HG02938 (cell line): ENCODE measurements around the gene CFD.
"Not testable (repeated sequence)": the region's sequence is repeated elsewhere in the genome, so short reads cannot be mapped to it uniquely, and the experiment has no call there.

Source experiments
- ATAC-seq: cut with Tn5 transposase; IDR thresholded peaks from one replicate; pipeline ENCODE4 v1.9.1; 2021; ENCODE audit warnings: mild to moderate bottlenecking, moderate library complexity; ENCODE audit not compliant: unreplicated experiment

The CFD gene

DNA sequence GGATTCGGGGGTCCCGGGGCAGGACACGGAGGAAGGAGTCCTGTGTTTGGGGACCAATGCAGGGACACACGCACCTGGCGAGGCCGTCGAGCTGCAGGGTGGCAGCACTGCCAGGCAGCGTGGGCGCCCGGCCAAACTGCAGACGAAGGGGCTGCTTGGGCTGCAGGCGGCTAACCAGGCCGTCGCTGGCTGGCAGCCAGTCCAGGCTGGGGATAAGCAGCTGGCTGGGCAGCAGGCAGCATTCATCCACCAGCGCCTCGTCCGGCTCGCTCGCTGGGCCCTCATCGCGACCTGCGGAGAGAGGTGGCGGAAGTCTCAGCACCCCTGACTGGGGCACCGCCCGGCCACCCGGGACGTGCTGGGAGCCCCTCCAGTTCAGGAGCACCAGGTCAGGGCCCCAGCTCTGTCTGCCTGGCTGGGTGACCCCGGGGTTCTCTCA lies 11.5 kb downstream of the CFD start:
- ATAC-seq = no peak

DNA sequence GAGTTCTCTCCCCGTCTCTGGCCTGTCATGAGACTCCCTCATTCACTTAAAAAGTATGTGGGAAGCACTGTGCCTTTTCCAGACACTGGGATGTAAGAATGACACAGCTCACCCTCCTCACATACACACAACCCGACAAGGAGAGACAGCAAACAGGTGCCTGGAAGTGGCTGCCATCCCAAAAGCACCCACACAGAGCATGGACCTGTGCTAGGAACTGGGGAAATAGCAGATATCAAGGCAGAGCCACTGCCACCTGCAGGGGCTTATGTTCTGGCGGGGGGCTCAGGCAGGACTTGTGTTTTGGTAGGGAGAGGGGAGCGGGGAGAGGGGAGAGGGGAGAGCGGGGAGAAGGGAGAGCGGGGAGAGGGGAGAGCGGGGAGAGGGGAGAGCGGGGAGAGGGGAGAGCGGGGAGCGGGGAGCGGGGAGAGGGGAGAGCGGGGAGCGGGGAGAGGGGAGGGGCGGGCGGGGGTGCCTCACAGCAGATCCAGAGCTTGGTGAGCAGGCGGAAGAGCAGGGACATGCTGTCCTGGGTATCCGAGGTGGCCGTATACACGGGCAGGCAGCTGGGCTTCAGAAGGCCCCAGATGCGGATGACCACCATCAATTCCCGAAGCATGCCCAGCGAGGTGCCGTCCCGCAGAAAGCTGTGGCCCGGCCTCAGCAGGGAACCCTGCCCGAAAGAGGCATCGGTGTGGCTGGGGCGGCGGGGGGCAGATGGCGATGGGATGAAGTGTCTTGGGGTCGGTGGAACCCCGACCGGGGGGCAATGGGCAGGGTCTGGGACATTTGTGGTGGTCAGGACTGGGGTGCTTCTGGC lies 12.2 kb downstream of the CFD start:
- ATAC-seq = no peak

DNA sequence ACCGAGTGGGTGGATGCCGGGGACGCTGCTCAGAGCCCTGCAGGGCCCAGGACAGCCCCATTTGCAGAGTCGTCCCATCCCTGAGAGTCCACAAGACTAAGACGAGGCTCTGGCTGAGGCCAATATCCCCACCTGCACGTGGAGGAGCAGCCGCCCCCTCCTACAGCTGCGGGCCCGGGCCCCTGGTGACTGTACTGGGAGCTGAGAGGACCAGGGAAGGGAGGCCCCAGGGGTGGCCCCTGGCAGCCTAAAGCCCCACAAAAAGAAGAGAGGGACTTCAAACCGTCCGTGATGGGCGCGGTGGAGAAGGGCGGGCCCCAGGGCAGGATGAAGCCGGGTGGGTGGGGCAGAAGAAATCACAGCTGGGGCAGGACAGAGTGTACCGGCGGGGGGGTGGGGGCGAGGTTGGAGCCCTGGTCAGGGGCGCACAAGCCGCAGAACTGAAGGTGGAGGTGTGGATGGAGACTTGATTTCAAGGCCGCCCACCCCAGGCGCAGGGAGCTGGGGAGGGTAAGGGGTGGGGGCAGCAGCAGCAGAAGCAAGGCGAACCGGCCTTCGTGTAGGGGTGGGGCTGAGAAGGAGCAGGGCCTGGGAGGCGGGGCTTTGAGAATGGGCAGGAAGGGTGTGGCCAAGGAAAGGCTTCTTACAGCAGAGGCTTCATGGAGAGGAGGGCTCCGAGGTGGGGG lies 12.9 kb downstream of the CFD start:
- no peak for ATAC-seq

GRCh38 chr19:873084-873483 lies 13.6 kb downstream of the CFD start:
- ATAC-seq = no peak

- ATAC-seq = no peak
Observed at GRCh38 chr19:873561-874041, 14.1 kb downstream of the CFD start.

- no peak for ATAC-seq
Observed at GRCh38 chr19:875265-875879, 15.9 kb downstream of the CFD start.

- no peak for ATAC-seq
Observed at GRCh38 chr19:876089-876488, 16.6 kb downstream of the CFD start.

- no peak for ATAC-seq
Observed at GRCh38 chr19:876780-877314, 17.4 kb downstream of the CFD start.

GRCh38 chr19:877992-878660 lies 18.7 kb downstream of the CFD start:
- not testable (repeated sequence) for ATAC-seq

DNA sequence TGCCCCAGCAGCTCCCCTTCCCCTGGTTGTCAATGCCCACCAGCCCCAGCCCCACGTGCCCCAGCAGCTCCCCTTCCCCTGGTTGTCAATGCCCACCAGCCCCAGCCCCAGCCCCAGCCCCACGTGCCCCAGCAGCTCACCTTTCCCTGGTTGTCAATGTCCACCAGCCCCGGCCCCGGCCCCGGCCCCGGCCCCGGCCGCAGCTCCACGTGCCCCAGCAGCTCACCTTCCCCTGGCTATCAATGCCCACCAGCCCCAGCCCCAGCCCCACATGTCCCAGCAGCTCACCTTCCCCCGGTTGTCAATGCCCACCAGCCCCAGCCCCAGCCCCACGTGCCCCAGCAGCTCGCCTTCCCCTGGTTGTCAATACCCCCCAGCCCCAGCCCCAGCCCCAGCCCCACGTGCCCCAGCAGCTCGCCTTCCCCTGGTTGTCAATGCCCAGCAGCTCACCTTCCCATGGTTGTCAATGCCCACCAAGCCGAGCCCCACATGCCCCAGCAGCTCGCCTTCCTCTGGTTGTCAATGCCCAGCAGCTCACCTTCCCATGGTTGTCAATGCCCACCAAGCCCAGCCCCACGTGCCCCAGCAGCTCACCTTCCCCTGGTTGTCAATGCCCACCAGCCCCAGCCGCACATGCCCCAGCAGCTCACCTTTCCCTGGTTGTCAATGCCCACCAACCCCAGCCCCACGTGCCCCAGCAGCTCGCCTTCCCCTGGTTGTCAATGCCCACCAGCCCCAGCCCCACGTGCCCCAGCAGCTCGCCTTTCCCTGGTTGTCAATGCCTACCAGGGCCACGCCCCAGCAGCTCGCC lies 19.5 kb downstream of the CFD start:
- not testable (repeated sequence) for ATAC-seq

GRCh38 chr19:879711-880438 lies 20.4 kb downstream of the CFD start:
- no peak for ATAC-seq

DNA sequence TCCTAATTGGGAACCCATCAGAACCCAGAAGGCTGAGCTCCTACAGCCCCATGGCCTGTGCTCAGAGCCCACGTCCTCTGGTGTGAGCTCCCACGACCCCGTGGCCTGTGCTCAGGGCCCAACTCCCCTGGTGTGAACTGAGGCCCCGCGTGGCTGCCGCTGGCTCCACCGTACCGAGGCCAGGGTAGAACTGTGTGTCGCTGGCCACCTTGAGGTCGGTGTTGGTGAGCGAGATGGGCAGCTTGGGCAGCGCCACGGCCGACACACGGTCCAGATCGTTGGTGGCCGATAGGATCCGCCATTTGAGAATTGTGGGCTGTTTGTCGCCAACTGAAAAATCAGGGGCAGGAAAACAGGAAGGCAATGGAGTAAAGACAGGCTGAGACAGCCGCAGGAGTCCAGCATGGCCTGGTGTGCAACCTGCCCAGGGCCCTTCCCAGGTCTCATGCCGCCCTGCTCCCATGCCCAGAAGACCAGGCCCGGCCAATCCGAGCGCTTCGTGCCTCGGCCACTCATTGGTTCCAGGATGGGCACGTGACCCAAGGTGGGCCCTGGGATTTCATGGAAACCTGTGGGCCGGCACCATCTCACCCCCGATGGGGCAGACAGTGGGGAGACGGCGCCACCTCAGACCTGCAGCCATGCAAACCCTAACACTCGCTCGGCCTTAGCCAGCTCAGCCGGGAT lies 22.1 kb downstream of the CFD start:
- ATAC-seq = no peak

GRCh38 chr19:882871-883497 lies 23.5 kb downstream of the CFD start:
- no peak for ATAC-seq

GRCh38 chr19:883661-884211 lies 24.3 kb downstream of the CFD start:
- ATAC-seq = no peak

- ATAC-seq = no peak
Observed at GRCh38 chr19:884420-885211, 25.2 kb downstream of the CFD start.

DNA sequence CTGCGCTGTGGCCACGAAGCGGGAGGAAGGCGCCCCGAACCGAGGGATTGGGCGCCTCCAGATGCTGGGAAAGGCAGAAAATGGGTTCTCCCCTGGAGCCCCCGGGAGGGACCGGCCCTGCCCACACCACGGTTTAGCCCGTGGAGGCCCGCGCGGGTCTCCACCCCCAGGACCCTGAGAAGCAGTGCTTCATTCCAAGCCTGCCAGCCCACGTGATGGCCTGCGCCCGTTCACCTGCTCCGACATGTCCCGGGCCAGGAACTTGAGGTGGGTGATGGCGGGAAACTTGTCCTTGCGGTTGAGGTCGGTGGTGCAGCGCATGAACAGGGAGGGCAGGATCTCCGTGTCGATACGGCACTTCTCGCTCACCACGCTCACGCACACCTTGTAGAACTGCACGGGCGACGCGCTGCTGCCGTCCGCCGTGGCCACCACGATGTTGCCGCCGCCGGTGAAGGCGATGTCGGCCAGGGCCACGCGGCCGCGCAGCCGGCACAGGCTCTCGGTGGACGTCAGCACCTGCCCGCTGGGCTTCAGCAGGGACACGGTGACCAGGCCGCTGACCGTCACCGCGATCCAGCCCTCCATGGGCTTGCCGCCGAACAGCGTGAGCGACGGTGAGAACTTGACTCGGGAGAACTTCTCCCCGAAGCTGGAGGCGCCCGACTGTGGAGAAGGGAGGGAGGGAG lies 26.2 kb downstream of the CFD start:
- ATAC-seq = no peak

GRCh38 chr19:887072-887471 lies 27.6 kb downstream of the CFD start:
- ATAC-seq = no peak
